Measurements from ENCODE around the gene SUN2.

The SUN2 gene

GRCh38 chr22:38775656-38776055 lies 19.9 kb upstream of the SUN2 start:
- no peak for DNase-seq

- DNase-seq = peak; percentile 64
These were observed 18.8 kb upstream of the SUN2 start for GRCh38 chr22:38774496-38775166.

GRCh38 chr22:38773363-38773946 lies 17.7 kb upstream of the SUN2 start:
- DNase-seq = no peak

- no peak for DNase-seq
These were observed 16.8 kb upstream of the SUN2 start for GRCh38 chr22:38772623-38772873.

GRCh38 chr22:38770257-38770949 lies 14.6 kb upstream of the SUN2 start:
- no peak for DNase-seq

GRCh38 chr22:38768036-38768435 lies 12.2 kb upstream of the SUN2 start:
- no peak for DNase-seq

GRCh38 chr22:38767313-38767712 lies 11.5 kb upstream of the SUN2 start:
- no peak for DNase-seq

GRCh38 chr22:38766076-38766777 lies 10.4 kb upstream of the SUN2 start:
- DNase-seq = peak; percentile 71

GRCh38 chr22:38762551-38762983 lies 6.8 kb upstream of the SUN2 start:
- peak; percentile 88 for DNase-seq

- no peak for DNase-seq
These were observed 5.7 kb upstream of the SUN2 start for GRCh38 chr22:38761202-38762162.

GRCh38 chr22:38760477-38761201 lies 4.8 kb upstream of the SUN2 start:
- peak; percentile 93 for DNase-seq

- DNase-seq = no peak
These were observed 3.2 kb upstream of the SUN2 start for GRCh38 chr22:38759005-38759404.

GRCh38 chr22:38758276-38758945 lies 2.6 kb upstream of the SUN2 start:
- DNase-seq = peak; percentile 89

GRCh38 chr22:38757464-38757757 lies 1.6 kb upstream of the SUN2 start:
- no peak for DNase-seq

GRCh38 chr22:38756711-38757463 lies 1.1 kb upstream of the SUN2 start:
- DNase-seq = peak; percentile 10

GRCh38 chr22:38755155-38755910 lies 465 bp downstream of the SUN2 start:
- DNase-seq = peak; percentile 15

- no peak for DNase-seq
These were observed 1.0 kb downstream of the SUN2 start for GRCh38 chr22:38754751-38755154.

GRCh38 chr22:38753948-38754750 lies 1.6 kb downstream of the SUN2 start:
- DNase-seq = peak; percentile 71

Data from NCI-H2171 treated with DMSO at 0.1 percent for 48 hours (cell line).